ENCODE measurements around the gene URM1.

- TF ChIP-seq EZH2phosphoT487 (IDR thresholded peaks at IDR 0.05; ENCODE audit: low read length) (no peak), CTCF (IDR thresholded peaks at IDR 0.05; ENCODE audit: low read length) (no peak), EZH2 (optimal IDR thresholded peaks at IDR 0.05; ENCODE audit: low read depth, low read length) (no peak)
Measured at GRCh38 chr9:128408963-128409431, 37.8 kb downstream of the URM1 start.
